HG03064 (cell line): ENCODE results near the gene LGMN.
"Not testable (repeated sequence)": the region's sequence is repeated elsewhere in the genome, so short reads cannot be mapped to it uniquely, and the experiment has no call there.

ENCODE experiments used
- ATAC-seq: cut with Tn5 transposase; IDR thresholded peaks from one replicate; pipeline ENCODE4 v1.9.1; 2021; ENCODE audit warnings: low read depth; ENCODE audit not compliant: unreplicated experiment

The LGMN gene

DNA sequence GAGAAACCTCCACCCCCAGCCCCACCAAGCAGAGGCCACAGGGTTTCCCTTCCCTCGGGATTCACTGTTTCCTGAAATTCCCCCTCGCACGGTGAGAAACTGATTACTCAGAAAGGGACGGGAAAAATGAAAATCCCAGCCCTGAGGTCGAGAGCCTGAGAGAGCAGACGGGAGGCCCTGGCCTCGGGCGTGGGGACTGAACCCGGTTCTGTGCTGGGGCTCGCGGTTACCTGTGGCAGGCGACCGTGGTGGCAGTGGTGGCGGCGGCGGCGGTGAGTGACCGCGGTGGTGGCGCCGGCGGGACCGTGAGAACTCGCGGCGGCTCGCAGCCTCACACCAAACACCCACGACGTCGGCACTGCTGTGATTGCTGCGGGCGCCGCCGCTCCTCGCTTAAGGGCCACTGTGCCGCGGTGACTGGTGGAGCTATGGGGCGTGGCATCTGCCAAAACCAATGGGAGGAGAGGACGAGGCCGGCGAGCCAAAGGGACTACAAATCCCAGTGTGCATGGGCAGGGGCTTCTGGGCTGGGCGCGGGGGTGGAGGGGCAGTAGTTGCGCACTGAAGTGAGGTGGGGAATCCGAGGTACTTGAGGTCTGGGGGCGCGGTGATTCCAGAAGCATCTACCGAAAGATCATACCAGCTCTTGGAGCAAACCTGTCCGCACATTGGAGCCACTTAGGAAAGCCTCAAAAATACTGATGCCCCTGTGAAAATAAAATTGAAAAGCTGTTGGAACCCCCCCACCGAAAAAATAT is at the start of gene LGMN:
Gene LGMN (minus strand): TSS at position 369 of the 758 bp plus-strand sequence. CDS start 15,841 bp downstream, outside the sequence.
- peak; percentile 57 for ATAC-seq

- no peak for ATAC-seq
Observed at GRCh38 chr14:92794961-92795360, 46.5 kb upstream of the LGMN start.

- no peak for ATAC-seq
Observed at GRCh38 chr14:92794547-92794941, 46.1 kb upstream of the LGMN start.

GRCh38 chr14:92793709-92794546 is 45.5 kb upstream of the LGMN start, which contains the start of gene GOLGA5:
TSS of gene GOLGA5 (plus strand) at chr14:92794305. CDS start at chr14:92797438, 3,133 bp downstream.
- peak; percentile 93 for ATAC-seq

GRCh38 chr14:92792885-92793284 is 44.5 kb upstream of the LGMN start:
- no peak for ATAC-seq

DNA sequence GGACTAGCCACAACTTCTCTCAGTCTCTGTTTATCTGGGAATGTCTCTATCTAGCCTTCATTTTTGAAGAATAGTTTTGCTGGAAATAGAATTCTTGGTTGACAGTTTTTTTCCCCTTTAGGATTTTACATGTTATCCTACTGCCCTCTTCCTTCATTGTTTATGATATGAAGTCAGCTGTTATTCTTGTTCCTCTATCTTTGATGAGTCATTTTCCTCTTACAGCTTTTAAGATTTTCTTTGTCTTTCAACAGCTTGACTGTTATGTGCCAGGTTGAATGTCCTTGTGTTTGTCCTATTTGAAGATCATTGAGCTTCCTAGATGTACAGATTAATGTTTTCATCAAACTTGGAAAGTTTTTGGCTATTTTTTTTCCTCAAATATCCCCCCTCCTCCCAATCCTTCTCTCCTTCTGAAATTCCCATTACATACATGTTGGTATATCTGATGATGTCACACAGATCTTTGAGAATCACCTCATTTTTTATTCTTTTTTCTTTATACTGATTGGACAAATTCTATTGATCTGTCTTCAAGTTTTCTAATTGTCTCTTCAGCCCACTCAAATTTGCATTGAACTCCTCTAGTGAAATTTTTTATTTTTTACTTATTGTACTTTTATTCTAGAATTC is 41.1 kb upstream of the LGMN start:
- ATAC-seq = no peak

GRCh38 chr14:92787554-92787953 is 39.1 kb upstream of the LGMN start:
- no peak for ATAC-seq

GRCh38 chr14:92786427-92786756 is 38.0 kb upstream of the LGMN start:
- ATAC-seq = no peak

GRCh38 chr14:92785667-92786426 is 37.4 kb upstream of the LGMN start:
- ATAC-seq = no peak

- ATAC-seq = no peak
Observed at GRCh38 chr14:92783813-92784431, 35.5 kb upstream of the LGMN start.

GRCh38 chr14:92781350-92781749 is 32.9 kb upstream of the LGMN start:
- no peak for ATAC-seq

DNA sequence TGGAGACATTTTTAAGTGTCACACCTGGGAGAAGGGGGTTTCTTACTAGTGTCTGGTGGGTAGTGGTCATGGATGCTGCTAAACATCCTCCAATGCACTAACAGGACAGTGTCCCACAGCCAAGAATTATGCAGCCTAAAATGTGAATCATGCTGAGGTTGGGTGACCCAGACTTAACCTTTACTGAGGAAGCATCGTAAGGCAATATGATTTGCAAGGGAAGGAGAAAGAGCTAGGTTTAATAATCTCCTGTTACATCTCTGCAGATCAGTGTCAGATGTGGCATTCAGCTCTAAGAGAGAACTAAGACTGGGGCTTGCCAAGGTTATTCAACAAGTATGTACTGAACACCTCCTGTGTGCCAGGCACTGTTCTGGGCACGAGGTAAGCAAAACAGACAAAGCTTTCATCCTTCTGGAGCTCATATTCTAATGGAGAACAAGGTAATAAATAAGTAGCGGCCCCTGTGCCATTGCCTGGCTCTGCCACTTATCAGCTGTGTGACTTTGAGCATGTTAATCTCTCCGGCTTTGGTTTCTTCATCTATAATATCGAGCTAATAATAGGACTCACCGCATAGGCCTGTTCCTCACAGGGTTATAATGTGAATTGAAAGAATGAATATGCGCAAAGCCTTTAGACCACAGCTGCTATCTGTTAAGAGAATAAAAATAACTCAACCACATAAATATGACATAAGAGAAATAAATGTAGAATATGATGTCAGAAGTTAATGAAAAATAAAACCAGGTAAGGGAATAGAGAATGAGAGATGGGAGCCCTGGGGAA is 32.2 kb upstream of the LGMN start:
- ATAC-seq = no peak

DNA sequence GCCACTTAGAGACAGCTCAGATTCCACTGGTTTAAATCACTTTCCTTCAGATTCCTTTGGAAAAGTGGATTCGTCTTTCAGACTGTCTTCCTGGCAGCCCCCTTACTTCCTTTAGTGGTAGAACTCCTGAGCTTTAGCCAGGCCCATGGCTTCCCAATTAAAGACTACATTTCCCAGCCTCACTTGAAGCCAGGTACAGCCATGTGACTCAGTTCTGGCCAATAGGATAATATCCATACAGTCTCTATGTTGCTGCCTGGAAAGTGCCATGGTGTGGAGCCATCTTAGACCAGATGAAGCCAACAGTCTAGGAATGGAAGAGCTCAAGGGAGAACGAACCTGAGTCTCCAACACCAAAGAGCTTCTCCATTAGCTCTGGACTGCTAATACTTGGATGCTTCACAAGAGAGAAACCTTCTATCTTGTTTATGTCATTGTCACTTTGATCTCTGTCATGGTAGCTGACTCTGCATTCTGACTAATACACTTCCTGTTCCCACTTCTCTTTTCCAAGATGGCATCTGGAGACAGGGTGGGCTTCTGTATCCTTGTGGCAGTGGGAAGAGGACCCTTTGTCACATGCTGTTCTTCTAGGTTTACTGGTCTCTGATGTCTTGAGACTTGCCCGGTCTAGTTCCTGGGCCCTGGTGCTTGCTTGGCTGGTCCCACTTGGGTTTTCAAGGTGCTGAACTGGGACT is 30.6 kb upstream of the LGMN start:
- not testable (repeated sequence) for ATAC-seq

DNA sequence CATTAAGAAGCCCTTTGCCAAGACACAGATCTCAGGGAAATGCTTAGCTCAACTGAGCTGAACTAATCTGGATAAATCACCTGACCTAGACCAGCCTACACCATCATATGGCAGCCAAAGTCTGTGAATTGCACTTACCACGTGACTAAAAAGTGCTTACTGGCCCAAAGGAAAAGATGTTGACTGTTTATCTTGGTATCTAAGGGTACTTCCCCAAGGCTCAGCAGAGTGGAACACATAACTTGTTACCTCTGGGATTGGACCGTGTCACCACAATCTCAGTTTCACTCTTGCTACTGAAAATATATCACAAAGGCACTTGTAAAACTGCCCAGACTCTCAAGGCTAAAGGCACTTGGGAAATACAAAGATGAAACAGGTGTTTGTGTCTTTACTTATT is 26.9 kb upstream of the LGMN start:
- peak; percentile 86 for ATAC-seq

DNA sequence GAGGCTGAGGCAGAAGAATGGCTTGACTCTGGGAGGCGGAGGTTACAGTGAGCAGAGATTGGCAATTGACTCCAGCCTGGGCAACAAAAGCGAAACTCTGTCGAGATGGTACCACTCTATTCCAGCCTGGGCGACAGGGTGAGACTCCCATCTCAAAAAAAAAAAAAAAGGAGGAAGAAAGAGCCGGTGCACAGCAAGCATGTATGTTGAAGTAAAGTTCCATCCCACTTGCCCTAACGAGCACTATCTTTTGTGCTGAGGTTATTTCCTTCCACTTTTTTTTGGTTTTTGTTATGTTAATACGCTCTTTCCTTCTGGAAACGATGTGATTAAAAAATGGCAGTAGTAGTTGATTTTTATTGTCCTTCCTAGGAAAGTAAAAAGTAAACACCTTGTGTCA is 26.1 kb upstream of the LGMN start:
- no peak for ATAC-seq

DNA sequence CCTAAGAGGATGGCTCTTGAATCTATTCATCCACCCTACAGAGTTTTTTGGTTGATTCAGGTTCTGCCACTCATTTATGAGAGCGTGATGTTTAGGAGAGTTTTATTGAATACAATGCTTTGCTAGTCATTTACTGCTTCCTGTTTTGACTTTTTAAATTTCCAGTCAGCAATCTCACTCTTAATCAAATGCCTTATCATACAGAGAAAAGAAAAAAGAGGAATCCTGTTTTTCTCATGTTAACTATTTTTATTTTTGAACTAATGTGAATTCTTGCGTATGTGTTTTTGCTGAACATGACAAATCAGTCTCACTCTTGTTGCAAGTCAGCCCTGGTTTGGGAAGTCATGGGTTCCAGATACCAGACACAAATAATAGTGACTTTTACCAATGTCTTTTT is 22.1 kb upstream of the LGMN start:
- no peak for ATAC-seq

- ATAC-seq = no peak
Observed at GRCh38 chr14:92768795-92769194, 20.4 kb upstream of the LGMN start.

DNA sequence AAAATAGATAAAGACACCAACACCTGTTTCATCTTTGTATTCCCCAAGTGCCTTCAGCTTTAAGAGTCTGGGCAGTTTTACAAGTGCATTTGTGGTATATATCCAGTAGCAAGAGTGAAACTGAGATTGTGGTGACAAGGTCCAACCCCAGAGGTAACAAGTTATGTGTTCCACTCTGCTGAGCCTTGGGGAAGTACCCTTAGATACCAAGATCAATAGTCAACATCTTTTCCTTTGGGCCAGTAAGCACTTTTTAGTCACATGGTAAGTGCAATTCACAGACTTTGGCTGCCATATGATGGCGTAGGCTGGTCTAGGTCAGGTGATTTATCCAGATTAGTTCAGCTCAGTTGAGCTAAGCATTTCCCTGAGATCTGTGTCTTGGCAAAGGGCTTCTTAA is 19.8 kb upstream of the LGMN start:
- peak; percentile 82 for ATAC-seq
